HEK293 (cell line): ENCODE results near the gene LDHD.
A peak's percentile ranks its signal among the peaks of the same experiment; 100 is the strongest.

ENCODE experiments used
- OVOL3 ChIP-seq: fragments of 450-650 bp; formaldehyde crosslinking; IDR thresholded peaks from 2 replicates; pipeline ENCODE4 v1.5.1; 2016; ENCODE audit warnings: missing biosample characterization, missing genetic modification characterization
- SP3 ChIP-seq: fragments of 450-650 bp; formaldehyde crosslinking; IDR thresholded peaks from 2 replicates; pipeline ENCODE4 v1.5.1; 2016; ENCODE audit warnings: missing biosample characterization, missing genetic modification characterization
- ZEB2 ChIP-seq: fragments of 450-650 bp; formaldehyde crosslinking; IDR thresholded peaks from 2 replicates; pipeline ENCODE4 v1.5.1; 2016; ENCODE audit warnings: missing biosample characterization, missing genetic modification characterization
- ZFP37 ChIP-seq: fragments of 450-650 bp; formaldehyde crosslinking; IDR thresholded peaks from 2 replicates; pipeline ENCODE4 v1.5.1; 2016; ENCODE audit warnings: missing biosample characterization, missing genetic modification characterization
- ZNF354C ChIP-seq: fragments of 450-650 bp; formaldehyde crosslinking; IDR thresholded peaks from 2 replicates; pipeline ENCODE4 v1.5.1; 2016; ENCODE audit warnings: missing biosample characterization, missing genetic modification characterization, low read depth, borderline replicate concordance
- ZNF37A ChIP-seq: fragments of 450-650 bp; IDR thresholded peaks from 2 replicates; pipeline ENCODE4 v1.5.1; 2018; ENCODE audit warnings: missing biosample characterization, missing genetic modification characterization
- ZNF394 ChIP-seq: fragments of 450-650 bp; formaldehyde crosslinking; IDR thresholded peaks from 2 replicates; pipeline ENCODE4 v1.5.1; 2016; ENCODE audit warnings: missing biosample characterization, missing genetic modification characterization, mild to moderate bottlenecking, moderate library complexity, borderline replicate concordance
- ZNF398 ChIP-seq: fragments of 450-650 bp; formaldehyde crosslinking; IDR thresholded peaks from 2 replicates; pipeline ENCODE4 v1.5.1; 2017; ENCODE audit warnings: missing biosample characterization, missing genetic modification characterization
- ZNF544 ChIP-seq: fragments of 450-650 bp; formaldehyde crosslinking; IDR thresholded peaks from 2 replicates; pipeline ENCODE4 v1.5.0; 2017; ENCODE audit warnings: missing biosample characterization, missing genetic modification characterization
- ZNF629 ChIP-seq: fragments of 450-650 bp; formaldehyde crosslinking; IDR thresholded peaks from 2 replicates; pipeline ENCODE4 v1.5.1; 2017; ENCODE audit warnings: missing biosample characterization, missing genetic modification characterization
- ZNF660 ChIP-seq: fragments of 450-650 bp; IDR thresholded peaks from 2 replicates; pipeline ENCODE4 v1.5.1; 2018; ENCODE audit warnings: missing biosample characterization, mild to moderate bottlenecking, missing genetic modification characterization
- ZNF843 ChIP-seq: fragments of 450-650 bp; formaldehyde crosslinking; IDR thresholded peaks from 2 replicates; pipeline ENCODE4 v1.5.1; 2016; ENCODE audit warnings: missing biosample characterization, missing genetic modification characterization
- TF ChIP-seq, protein P1 (sequence below): fragments of 450-650 bp; formaldehyde crosslinking; IDR thresholded peaks from 2 replicates; pipeline ENCODE4 v1.5.1; 2016; ENCODE audit warnings: missing biosample characterization, missing genetic modification characterization
- TF ChIP-seq, protein P2 (sequence below): fragments of 450-650 bp; formaldehyde crosslinking; IDR thresholded peaks from 2 replicates; pipeline ENCODE4 v1.5.1; 2016; ENCODE audit warnings: missing biosample characterization, missing genetic modification characterization
- TF ChIP-seq, protein P3 (sequence below): fragments of 450-650 bp; formaldehyde crosslinking; IDR thresholded peaks from 2 replicates; pipeline ENCODE4 v1.5.1; 2016; ENCODE audit warnings: missing biosample characterization, missing genetic modification characterization
- TF ChIP-seq, protein P4 (sequence below): fragments of 450-650 bp; formaldehyde crosslinking; IDR thresholded peaks from 2 replicates; pipeline ENCODE4 v1.5.1; 2016; ENCODE audit warnings: missing biosample characterization, missing genetic modification characterization, borderline replicate concordance

LDHD gene

DNA sequence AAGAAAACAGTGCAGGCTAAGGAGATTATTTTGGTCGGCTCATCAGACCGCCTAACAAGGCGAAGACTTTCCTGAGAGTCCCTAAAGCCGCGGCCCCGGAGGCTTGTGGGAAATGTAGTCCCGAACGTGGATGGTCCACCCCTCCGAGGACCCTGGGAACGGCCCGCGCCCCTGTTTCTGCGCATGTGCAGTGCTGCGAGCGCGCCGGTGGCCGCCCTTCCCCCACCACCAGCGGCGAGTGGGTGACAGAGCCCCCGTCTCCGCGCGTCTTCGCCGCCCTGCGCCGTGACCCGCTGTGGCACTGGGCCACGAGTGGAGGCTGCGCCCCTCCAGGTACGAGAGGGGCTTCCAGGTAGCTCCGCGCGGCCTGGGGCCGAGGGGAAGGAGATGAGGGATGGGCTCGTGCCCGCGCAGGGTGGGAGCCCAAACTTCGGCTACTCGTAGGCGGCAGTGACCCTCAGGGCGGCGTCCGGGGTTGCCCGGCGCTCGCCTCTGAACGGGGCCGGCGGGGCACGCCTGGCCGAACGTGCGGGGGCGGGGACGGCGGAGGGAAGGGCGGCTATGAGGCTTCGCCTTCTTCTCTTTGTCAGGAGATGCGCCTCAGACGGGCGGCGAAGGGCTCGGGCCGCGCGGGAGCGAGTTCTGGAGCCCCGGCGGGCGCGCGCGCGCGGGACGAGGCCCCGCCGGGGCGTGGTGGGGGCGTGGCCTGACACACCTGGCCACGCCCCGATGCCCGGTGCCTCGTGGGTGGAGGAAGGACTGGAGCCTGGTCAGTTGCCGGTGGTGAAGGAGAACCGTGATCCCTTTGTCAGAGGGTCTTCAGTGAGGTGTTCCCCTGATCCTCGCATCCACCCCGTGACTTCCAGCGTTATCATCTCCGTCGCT lies 32.0 kb upstream of the LDHD start, which contains the start of gene ZFP1 (continued):
- TF ChIP-seq ZNF394 (peak; percentile 33; the same call in 1 of the 2 replicates), ZFP37 (tag by site-specific recombination) (0 out of 2 replicates have a peak, but pooled peaks have one; percentile 53), SP3 (tag by site-specific recombination) (peak; percentile 63), ZNF398 (tag by site-specific recombination) (peak; percentile 45; the same call in 1 of the 2 replicates), ZNF629 (tag by site-specific recombination) (peak; percentile 26; the same call in 1 of the 2 replicates), ZNF544 (tag by site-specific recombination) (no peak), ZNF354C (tag by site-specific recombination) (no peak), OVOL3 (tag by site-specific recombination) (0 out of 2 replicates have a peak, but pooled peaks have one; percentile 20), ZEB2 (peak; percentile 93), ZNF843 (tag by site-specific recombination) (peak; percentile 83), ZNF37A (tag by site-specific recombination) (no peak), ZNF660 (tag by site-specific recombination) (peak; percentile 62; the same call in 1 of the 2 replicates)
- TF ChIP-seq, protein P1, sequence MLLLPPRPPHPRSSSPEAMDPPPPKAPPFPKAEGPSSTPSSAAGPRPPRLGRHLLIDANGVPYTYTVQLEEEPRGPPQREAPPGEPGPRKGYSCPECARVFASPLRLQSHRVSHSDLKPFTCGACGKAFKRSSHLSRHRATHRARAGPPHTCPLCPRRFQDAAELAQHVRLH (tag by site-specific recombination), result peak; percentile 62; the same call in 1 of the 2 replicates
- TF ChIP-seq, protein P2, sequence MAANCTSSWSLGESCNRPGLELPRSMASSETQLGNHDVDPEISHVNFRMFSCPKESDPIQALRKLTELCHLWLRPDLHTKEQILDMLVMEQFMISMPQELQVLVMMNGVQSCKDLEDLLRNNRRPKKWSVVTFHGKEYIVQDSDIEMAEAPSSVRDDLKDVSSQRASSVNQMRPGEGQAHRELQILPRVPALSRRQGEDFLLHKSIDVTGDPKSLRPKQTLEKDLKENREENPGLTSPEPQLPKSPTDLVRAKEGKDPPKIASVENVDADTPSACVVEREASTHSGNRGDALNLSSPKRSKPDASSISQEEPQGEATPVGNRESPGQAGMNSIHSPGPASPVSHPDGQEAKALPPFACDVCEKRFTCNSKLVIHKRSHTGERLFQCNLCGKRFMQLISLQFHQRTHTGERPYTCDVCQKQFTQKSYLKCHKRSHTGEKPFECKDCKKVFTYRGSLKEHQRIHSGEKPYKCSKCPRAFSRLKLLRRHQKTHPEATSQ (tag by site-specific recombination), result peak; percentile 80; the same call in 1 of the 2 replicates
- TF ChIP-seq, protein P3, sequence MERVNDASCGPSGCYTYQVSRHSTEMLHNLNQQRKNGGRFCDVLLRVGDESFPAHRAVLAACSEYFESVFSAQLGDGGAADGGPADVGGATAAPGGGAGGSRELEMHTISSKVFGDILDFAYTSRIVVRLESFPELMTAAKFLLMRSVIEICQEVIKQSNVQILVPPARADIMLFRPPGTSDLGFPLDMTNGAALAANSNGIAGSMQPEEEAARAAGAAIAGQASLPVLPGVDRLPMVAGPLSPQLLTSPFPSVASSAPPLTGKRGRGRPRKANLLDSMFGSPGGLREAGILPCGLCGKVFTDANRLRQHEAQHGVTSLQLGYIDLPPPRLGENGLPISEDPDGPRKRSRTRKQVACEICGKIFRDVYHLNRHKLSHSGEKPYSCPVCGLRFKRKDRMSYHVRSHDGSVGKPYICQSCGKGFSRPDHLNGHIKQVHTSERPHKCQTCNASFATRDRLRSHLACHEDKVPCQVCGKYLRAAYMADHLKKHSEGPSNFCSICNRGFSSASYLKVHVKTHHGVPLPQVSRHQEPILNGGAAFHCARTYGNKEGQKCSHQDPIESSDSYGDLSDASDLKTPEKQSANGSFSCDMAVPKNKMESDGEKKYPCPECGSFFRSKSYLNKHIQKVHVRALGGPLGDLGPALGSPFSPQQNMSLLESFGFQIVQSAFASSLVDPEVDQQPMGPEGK (tag by site-specific recombination), result peak; percentile 95
- TF ChIP-seq, protein P4, sequence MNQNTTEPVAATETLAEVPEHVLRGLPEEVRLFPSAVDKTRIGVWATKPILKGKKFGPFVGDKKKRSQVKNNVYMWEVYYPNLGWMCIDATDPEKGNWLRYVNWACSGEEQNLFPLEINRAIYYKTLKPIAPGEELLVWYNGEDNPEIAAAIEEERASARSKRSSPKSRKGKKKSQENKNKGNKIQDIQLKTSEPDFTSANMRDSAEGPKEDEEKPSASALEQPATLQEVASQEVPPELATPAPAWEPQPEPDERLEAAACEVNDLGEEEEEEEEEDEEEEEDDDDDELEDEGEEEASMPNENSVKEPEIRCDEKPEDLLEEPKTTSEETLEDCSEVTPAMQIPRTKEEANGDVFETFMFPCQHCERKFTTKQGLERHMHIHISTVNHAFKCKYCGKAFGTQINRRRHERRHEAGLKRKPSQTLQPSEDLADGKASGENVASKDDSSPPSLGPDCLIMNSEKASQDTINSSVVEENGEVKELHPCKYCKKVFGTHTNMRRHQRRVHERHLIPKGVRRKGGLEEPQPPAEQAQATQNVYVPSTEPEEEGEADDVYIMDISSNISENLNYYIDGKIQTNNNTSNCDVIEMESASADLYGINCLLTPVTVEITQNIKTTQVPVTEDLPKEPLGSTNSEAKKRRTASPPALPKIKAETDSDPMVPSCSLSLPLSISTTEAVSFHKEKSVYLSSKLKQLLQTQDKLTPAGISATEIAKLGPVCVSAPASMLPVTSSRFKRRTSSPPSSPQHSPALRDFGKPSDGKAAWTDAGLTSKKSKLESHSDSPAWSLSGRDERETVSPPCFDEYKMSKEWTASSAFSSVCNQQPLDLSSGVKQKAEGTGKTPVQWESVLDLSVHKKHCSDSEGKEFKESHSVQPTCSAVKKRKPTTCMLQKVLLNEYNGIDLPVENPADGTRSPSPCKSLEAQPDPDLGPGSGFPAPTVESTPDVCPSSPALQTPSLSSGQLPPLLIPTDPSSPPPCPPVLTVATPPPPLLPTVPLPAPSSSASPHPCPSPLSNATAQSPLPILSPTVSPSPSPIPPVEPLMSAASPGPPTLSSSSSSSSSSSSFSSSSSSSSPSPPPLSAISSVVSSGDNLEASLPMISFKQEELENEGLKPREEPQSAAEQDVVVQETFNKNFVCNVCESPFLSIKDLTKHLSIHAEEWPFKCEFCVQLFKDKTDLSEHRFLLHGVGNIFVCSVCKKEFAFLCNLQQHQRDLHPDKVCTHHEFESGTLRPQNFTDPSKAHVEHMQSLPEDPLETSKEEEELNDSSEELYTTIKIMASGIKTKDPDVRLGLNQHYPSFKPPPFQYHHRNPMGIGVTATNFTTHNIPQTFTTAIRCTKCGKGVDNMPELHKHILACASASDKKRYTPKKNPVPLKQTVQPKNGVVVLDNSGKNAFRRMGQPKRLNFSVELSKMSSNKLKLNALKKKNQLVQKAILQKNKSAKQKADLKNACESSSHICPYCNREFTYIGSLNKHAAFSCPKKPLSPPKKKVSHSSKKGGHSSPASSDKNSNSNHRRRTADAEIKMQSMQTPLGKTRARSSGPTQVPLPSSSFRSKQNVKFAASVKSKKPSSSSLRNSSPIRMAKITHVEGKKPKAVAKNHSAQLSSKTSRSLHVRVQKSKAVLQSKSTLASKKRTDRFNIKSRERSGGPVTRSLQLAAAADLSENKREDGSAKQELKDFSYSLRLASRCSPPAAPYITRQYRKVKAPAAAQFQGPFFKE (tag by site-specific recombination), result 0 out of 2 replicates have a peak, but pooled peaks have one; percentile 52
